K562 (cell line): Measurements from ENCODE around the gene TRMT1. TPM values are rescaled to one million over a fixed set of nuclear protein-coding genes. Genes with fewer than 3 reads are reported as not detected.
A peak's percentile ranks its signal among the peaks of the same experiment; 100 is the strongest.

Experiments used
- GATA2 ChIP-seq: sonication (generic); formaldehyde crosslinking; IDR thresholded peaks from 2 replicates; pipeline ENCODE4 v1.4.0; 2020; ENCODE audit warnings: mild to moderate bottlenecking, missing genetic modification reagents
- MTF1 ChIP-seq: fragments of 250-450 bp; sonication (Bioruptor Pico); IDR thresholded peaks from 2 replicates; pipeline ENCODE4 v1.9.0; 2021; ENCODE audit warnings: moderate library complexity, mild to moderate bottlenecking, inconsistent platforms, borderline replicate concordance
- PRPF4 ChIP-seq: fragments of 200-400 bp; formaldehyde crosslinking; IDR thresholded peaks from one replicate; pipeline ENCODE4 v1.6.1; 2017; ENCODE audit warnings: low read length, low read depth, mild to moderate bottlenecking; ENCODE audit not compliant: insufficient read depth, poor library complexity, severe bottlenecking
- TRIM24 ChIP-seq, 2 experiments: fragments of 450-650 bp; IDR thresholded peaks; 2 replicates each; pipeline ENCODE4 v1.6.1; 2016
- polyA plus RNA-seq, 8 experiments: library from polyadenylated mRNA; depleted of rRNA in 4 of 8; stranded (reverse) in 5 of 8; unstranded in 3 of 8; fragments of >200 nt; fragmentation: Nextera tagmentation in 2 of 8; fragmentation: Illumina TruSeq in 1 of 8; extraction: Ambion mirVana in 2 of 8; extraction: Trizol in 1 of 8; gene quantifications; 2 replicates each; pipeline versions ENCODE4 v1.2.1 to v1.2.3, GENCODE V29; 2011 to 2014; ENCODE audit warnings: inconsistent platforms in 1 of 8, missing spikeins in 1 of 8
- total RNA-seq, 7 experiments: library from RNA; depleted of rRNA in 6 of 7; stranded (reverse); fragments of >200 nt in 6 of 7; fragmentation: Illumina TruSeq in 2 of 7; extraction: Trizol in 2 of 7; gene quantifications; 2 replicates each; pipeline versions ENCODE4 v1.2.1 to v1.2.3, GENCODE V29; 2011 to 2021; ENCODE audit warnings: low replicate concordance in 1 of 7
- TF ChIP-seq, protein P1 (sequence below): fragments of 450-650 bp; IDR thresholded peaks from 2 replicates; pipeline ENCODE4 v1.6.1; 2017; ENCODE audit warnings: antibody characterized with exemption, mild to moderate bottlenecking

The TRMT1 gene
- total and polyA plus RNA-seq, 9 of the 15 experiments (the other 6 are each of a cell fraction or from before 2014, with no cell fraction given) = 5.8 to 158 (median 54.3) TPM

DNA sequence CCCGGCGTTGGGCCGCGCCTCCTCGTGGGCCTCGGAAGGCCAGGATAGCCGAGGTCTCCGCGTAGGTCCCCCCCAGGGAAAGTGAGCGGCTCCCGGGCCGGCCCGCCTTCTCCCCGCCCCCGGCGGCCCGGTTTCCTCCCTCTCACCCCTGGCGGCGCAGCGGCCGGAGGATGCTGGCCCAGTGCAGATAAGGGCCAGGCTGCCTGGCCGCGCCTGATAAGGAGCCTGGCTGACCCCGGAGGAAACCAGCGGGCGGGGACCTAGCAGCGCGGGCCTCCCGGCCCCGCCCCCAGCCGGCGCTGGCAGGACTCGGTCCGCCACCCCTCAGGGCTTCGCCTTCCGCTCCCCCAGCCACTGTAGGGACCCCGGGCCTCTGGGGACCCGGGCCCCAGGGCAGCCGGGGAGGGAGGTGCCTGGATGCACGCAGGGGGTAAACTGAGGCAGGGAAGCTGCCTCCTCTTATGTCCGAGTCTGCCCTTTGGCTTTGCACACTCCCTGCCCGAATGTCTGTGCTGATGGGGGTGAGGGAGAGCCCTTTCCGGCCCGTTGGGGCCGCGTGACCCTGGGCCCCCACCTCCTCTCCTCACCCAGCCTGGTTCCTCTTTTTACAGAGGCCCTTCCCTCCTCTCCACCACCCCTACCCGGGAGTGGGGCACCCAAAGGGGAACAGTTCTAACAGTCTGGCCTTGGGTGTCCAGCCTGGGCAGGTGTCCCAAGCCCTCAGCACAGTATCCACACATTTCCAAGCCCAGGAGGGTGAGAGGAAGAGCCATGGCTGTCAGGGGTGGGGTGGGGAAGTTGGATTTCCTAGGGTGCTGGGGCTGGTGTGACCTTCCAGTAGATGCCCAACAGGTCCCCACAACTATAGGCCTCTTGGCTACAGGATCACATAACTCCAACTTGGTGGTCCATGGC, 13.6 kb downstream of the TRMT1 start, which contains the start of gene LYL1 (continued):
- TF ChIP-seq, protein P1, sequence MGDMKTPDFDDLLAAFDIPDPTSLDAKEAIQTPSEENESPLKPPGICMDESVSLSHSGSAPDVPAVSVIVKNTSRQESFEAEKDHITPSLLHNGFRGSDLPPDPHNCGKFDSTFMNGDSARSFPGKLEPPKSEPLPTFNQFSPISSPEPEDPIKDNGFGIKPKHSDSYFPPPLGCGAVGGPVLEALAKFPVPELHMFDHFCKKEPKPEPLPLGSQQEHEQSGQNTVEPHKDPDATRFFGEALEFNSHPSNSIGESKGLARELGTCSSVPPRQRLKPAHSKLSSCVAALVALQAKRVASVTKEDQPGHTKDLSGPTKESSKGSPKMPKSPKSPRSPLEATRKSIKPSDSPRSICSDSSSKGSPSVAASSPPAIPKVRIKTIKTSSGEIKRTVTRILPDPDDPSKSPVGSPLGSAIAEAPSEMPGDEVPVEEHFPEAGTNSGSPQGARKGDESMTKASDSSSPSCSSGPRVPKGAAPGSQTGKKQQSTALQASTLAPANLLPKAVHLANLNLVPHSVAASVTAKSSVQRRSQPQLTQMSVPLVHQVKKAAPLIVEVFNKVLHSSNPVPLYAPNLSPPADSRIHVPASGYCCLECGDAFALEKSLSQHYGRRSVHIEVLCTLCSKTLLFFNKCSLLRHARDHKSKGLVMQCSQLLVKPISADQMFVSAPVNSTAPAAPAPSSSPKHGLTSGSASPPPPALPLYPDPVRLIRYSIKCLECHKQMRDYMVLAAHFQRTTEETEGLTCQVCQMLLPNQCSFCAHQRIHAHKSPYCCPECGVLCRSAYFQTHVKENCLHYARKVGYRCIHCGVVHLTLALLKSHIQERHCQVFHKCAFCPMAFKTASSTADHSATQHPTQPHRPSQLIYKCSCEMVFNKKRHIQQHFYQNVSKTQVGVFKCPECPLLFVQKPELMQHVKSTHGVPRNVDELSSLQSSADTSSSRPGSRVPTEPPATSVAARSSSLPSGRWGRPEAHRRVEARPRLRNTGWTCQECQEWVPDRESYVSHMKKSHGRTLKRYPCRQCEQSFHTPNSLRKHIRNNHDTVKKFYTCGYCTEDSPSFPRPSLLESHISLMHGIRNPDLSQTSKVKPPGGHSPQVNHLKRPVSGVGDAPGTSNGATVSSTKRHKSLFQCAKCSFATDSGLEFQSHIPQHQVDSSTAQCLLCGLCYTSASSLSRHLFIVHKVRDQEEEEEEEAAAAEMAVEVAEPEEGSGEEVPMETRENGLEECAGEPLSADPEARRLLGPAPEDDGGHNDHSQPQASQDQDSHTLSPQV = peak; percentile 96
- TF ChIP-seq PRPF4 (no peak), GATA2 (CRISPR knock-in tag) (peak; percentile 99), MTF1 (CRISPR knock-in tag) (no peak), TRIM24 (IDR thresholded peaks at IDR 0.05) (peak; percentile 54 to 79; a peak in 3 of 4 replicates)
